Stomach (tissue), 19 donors: ENCODE measurements around the gene OPN1MW. TPM values are rescaled to one million over a fixed set of nuclear protein-coding genes. Genes with fewer than 3 reads are reported as not detected.
"Not testable (repeated sequence)": the region's sequence is repeated elsewhere in the genome, so short reads cannot be mapped to it uniquely, and the experiment has no call there.

Source experiments
- DNase-seq, 2 donors: peaks; one replicate each; pipeline versions ENCODE4 v3.0.0 to v3.0.0-alpha.2; 2013 to 2019
- H3K27ac ChIP-seq, 5 donors: fragments of 200-600 bp in 4 of 5; sonication (generic) in 4 of 5; one replicate each; pipeline ENCODE4 v1.5.1; 2013 to 2019; ENCODE audit warnings: mild to moderate bottlenecking in 1 of 5, moderate library complexity in 1 of 5
- H3K27me3 ChIP-seq, 3 donors: fragments of 200-600 bp; sonication (generic); one replicate each; pipeline ENCODE4 v1.5.1; 2017 to 2019; ENCODE audit warnings: mixed run types in 1 of 3
- H3K36me3 ChIP-seq, 4 donors: fragments of 200-600 bp; sonication (generic); 1 replicate in 3 of 4; 2 replicates in 1 of 4; pipeline ENCODE4 v1.5.1; 2016 to 2019
- H3K4me1 ChIP-seq, 4 donors: fragments of 200-600 bp; sonication (generic); one replicate each; pipeline ENCODE4 v1.5.1; 2016 to 2019
- H3K4me3 ChIP-seq, 4 donors: fragments of 200-600 bp; sonication (generic) in 3 of 4; one replicate each; pipeline ENCODE4 v1.5.1; 2016 to 2019; ENCODE audit warnings: mild to moderate bottlenecking in 1 of 4
- H3K9me3 ChIP-seq, 4 donors: fragments of 200-600 bp; sonication (generic); one replicate each; pipeline ENCODE4 v1.5.1; 2016 to 2019
- EP300 ChIP-seq: sonication (generic); formaldehyde crosslinking; IDR thresholded peaks from one replicate; pipeline ENCODE4 v1.6.1; 2017; ENCODE audit warnings: antibody characterized with exemption
- POLR2A ChIP-seq, 4 donors: fragments of 450-650 bp; IDR thresholded peaks; one replicate each; pipeline ENCODE4 v1.6.1; 2016; ENCODE audit warnings: antibody characterized with exemption in 4 of 4, control low read depth in 2 of 4, mild to moderate bottlenecking in 1 of 4, moderate library complexity in 1 of 4
- POLR2AphosphoS5 ChIP-seq, 3 donors: sonication (generic); formaldehyde crosslinking; IDR thresholded peaks; one replicate each; pipeline ENCODE4 v1.6.1; 2016; ENCODE audit warnings: antibody characterized with exemption in 3 of 3
- WGBS, 5 donors: extraction: QIAGEN DNeasy Blood & Tissue Kit in 3 of 5; methylation state at CpG; one replicate each; pipeline versions ENCODE4 v1.1.5 to v1.1.7; 2013 to 2018; 5-methylcytosine and 5-hydroxymethylcytosine counted together
- intact Hi-C: fragments of 100-400 bp; cut with DNase I; formaldehyde crosslinking; loops from one replicate; pipeline ENCODE4 v1.15.1; 2023; ENCODE audit warnings: low total_unique reads
- long read RNA-seq, 10 donors: transcript quantifications; one replicate each; lab custom pipeline, GENCODE V29; 2026
- polyA plus RNA-seq, 3 donors: library from polyadenylated mRNA; stranded (reverse); fragments of 200-250 nt; gene quantifications; one replicate each; pipeline ENCODE4 v1.2.3, GENCODE V29; 2013
- total RNA-seq, 5 donors: library from RNA; depleted of rRNA; stranded (reverse); fragments of >200 nt; gene quantifications; one replicate each; pipeline versions ENCODE4 v1.1.0 to v1.2.3, GENCODE V29; 2014 to 2016
- TF ChIP-seq, protein P1 (sequence below), 7 experiments: fragments of 450-650 bp in 4 of 7; fragments of 200-600 bp in 3 of 7; sonication (generic) in 3 of 7; IDR thresholded peaks; one replicate each; pipeline ENCODE4 v1.5.1; 2016 to 2019; ENCODE audit warnings: antibody characterized with exemption in 7 of 7, control low read depth in 2 of 7, mild to moderate bottlenecking in 1 of 7
- donor health status: healthy with polysubstance abuse.
- donor health status: Bipolar disorder and iron deficiency.
- donor health status: healthy.

Gene OPN1MW
- total RNA-seq (not detected), polyA plus RNA-seq (not detected)
- long read RNA-seq, donor 1 = 0 reads
- long read RNA-seq, donor 2 = 0 reads
- long read RNA-seq, donor 3 = 0 reads
- long read RNA-seq, donor 4 = 0 reads
- long read RNA-seq, donor 5 = 0 reads
- long read RNA-seq, donor 6 = 0 reads
- long read RNA-seq, donor 7 = 0 reads
- long read RNA-seq, donor 8 = 0 reads
- long read RNA-seq, donor 9 = 0 reads
- long read RNA-seq, donor 10 = 0 reads

DNA sequence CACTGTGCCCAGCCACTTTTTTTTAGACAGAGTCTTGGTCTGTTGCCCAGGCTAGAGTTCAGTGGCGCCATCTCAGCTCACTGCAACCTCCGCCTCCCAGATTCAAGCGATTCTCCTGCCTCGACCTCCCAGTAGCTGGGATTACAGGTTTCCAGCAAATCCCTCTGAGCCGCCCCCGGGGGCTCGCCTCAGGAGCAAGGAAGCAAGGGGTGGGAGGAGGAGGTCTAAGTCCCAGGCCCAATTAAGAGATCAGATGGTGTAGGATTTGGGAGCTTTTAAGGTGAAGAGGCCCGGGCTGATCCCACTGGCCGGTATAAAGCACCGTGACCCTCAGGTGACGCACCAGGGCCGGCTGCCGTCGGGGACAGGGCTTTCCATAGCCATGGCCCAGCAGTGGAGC lies at the start of gene OPN1MW:
Gene OPN1MW, plus strand, starts transcription at position 301 of the 400 bp plus-strand sequence. Its CDS starts 82 bp downstream, at position 383.
- H3K27me3 ChIP-seq, DNase-seq, H3K27ac ChIP-seq, H3K4me1 ChIP-seq, H3K4me3 ChIP-seq, intact Hi-C loops, H3K9me3 ChIP-seq, H3K36me3 ChIP-seq: not testable (repeated sequence)
- no CpG with 5 or more reads among the region's 14 CpGs for WGBS, 5 donors

DNA sequence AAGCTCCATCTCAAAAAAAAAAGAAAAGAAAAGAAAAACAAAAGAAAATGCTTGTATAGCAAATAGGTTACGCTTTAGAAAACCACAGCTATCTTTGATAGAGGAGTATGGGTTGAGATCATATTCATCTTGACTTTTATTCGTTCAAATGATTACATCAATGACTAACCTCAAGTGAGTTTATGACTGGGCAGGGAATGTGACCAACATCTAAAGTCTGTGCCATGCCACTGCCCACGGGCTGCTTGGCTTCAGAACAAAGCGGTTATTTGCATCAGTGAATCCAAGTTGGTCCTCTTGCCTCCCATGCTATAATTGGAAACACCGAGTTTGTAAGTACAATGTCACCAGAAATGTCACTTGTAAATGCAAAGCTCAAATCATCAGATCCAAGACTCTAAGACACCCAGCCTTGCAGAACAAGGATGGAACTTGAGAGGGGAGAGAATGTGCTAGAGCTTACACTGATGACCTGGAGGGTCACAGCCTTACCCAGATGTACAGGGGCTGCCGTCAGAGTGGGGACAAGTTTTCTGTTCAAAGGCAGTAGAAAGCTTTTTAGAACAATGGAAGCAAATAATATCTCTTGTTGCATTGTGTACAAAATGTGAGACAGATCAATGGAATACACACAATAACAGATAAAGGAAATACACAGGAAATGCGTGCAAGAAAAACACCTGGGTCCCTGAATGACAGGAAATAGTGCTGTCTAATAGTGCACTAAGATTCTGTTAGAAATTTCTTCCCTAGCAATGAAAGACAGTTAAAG lies 46.8 kb upstream of the OPN1MW start:
- DNase-seq = no peak
- TF ChIP-seq POLR2AphosphoS5 (IDR thresholded peaks at IDR 0.05) (no peak), POLR2A (IDR thresholded peaks at IDR 0.05) (no peak), EP300 (no peak)
- TF ChIP-seq, protein P1, sequence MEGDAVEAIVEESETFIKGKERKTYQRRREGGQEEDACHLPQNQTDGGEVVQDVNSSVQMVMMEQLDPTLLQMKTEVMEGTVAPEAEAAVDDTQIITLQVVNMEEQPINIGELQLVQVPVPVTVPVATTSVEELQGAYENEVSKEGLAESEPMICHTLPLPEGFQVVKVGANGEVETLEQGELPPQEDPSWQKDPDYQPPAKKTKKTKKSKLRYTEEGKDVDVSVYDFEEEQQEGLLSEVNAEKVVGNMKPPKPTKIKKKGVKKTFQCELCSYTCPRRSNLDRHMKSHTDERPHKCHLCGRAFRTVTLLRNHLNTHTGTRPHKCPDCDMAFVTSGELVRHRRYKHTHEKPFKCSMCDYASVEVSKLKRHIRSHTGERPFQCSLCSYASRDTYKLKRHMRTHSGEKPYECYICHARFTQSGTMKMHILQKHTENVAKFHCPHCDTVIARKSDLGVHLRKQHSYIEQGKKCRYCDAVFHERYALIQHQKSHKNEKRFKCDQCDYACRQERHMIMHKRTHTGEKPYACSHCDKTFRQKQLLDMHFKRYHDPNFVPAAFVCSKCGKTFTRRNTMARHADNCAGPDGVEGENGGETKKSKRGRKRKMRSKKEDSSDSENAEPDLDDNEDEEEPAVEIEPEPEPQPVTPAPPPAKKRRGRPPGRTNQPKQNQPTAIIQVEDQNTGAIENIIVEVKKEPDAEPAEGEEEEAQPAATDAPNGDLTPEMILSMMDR (IDR thresholded peaks at IDR 0.05) = no peak
- no peak overlapping the region for H3K4me3 ChIP-seq
- peak overlapping the region in 1 of 5 donors; percentile 46 for H3K27ac ChIP-seq
- no peaks in the 10 kb centered on the region for H3K4me1 ChIP-seq
- no peaks in the 10 kb centered on the region for H3K36me3 ChIP-seq
- H3K9me3 ChIP-seq = peaks cover 0 to 3% (median 0%) of the 10 kb centered on the region in 4 donors
- WGBS, 5 donors = 52 to 69% (median 65%) methylated on average over 7 of the region's 7 CpGs
- intact Hi-C loops = no loop called here
- peaks cover 0 to 5% (median 0%) of the 10 kb centered on the region in 3 donors for H3K27me3 ChIP-seq

DNA sequence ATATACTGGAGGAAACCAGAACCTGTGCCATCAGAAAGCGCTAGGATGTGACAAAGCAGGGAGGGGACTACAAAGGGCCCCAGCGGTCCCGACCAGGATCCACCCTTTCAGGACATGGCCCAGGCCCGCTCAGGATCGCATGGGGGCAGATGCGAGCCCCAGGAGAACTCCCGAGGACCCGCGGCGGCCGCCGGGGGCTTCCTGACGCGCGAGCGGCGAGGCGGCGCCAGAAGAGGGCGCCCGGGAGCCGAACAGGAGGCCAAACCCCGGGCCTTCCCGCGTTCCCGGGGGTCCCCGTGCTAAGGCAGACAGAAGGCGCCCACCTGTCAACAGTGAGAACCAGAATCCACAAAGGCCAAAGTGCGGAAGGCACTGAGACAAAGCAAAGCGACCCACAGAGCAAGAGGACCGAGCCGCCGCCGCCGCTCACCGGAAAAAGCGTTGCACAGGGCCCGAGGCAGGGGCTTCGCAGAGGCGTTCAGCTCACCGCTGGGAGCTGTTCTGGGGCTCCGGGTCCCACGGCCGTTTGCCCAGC lies 45.7 kb upstream of the OPN1MW start:
- H3K27me3 ChIP-seq = peaks cover 0 to 5% (median 0%) of the 10 kb centered on the region in 3 donors
- TF ChIP-seq, protein P1 (IDR thresholded peaks at IDR 0.05) = peak in 5 of 7 experiments; percentile 35 to 76 (median 62)
- TF ChIP-seq POLR2A (IDR thresholded peaks at IDR 0.05) = no peak
- H3K27ac ChIP-seq = peak overlapping the region in 4 of 5 donors; percentile 27 to 63 (median 44)
- DNase-seq = peak; percentile 69 to 87
- peak overlapping the region; percentile 16 to 37 (median 34) for H3K4me3 ChIP-seq
- intact Hi-C loops = no loop called here
- H3K4me1 ChIP-seq = no peaks in the 10 kb centered on the region
- peaks cover 0 to 7% (median 0%) of the 10 kb centered on the region in 4 donors for H3K9me3 ChIP-seq
- WGBS, 5 donors = 0 to 27% (median 5%) methylated on average over 5 to 44 of the region's 44 CpGs
- no peaks in the 10 kb centered on the region for H3K36me3 ChIP-seq

DNA sequence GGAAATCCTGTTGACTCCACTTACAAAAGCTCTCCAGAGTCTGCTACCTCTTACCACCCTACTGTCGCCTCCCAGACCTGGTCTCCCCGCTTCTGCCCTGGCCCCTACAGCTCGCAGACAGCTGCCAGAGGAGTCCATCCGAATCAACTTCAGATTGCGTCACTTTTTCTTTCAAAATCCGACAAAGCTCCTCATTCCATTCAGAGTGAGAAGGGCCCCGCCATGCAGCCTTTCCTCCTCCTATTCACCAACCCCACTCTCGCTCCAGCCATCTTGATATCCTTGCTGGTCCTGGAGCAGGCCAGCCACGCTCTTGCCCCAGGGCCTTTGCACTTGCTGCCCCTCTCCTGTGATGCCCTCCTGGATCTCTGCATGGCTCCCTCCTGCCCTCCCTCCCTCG lies 43.5 kb upstream of the OPN1MW start:
- no peak for DNase-seq
- TF ChIP-seq POLR2AphosphoS5 (IDR thresholded peaks at IDR 0.05) = no peak
- TF ChIP-seq, protein P1 (IDR thresholded peaks at IDR 0.05) = no peak
- TF ChIP-seq EP300 = no peak
- TF ChIP-seq POLR2A (IDR thresholded peaks at IDR 0.05) = no peak
- H3K4me3 ChIP-seq = no peak overlapping the region
- intact Hi-C loops = no loop called here
- peaks cover 0 to 7% (median 0%) of the 10 kb centered on the region in 4 donors for H3K9me3 ChIP-seq
- 80 to 90% (median 84%) methylated on average over 10 of the region's 10 CpGs for WGBS, 5 donors
- H3K27ac ChIP-seq = no peak overlapping the region
- H3K4me1 ChIP-seq = no peaks in the 10 kb centered on the region
- H3K27me3 ChIP-seq = peaks cover 0 to 5% (median 0%) of the 10 kb centered on the region in 3 donors
- H3K36me3 ChIP-seq = no peaks in the 10 kb centered on the region
